Smooth muscle cell (in vitro differentiated cells): Measurements from ENCODE around the gene KRTAP10-4. TPM values are rescaled to one million over a fixed set of nuclear protein-coding genes. Genes with fewer than 3 reads are reported as not detected.

Source experiments
- DNase-seq: peaks from one replicate; lab custom pipeline; 2025; ENCODE audit not compliant: unreplicated experiment; lab: John Stamatoyannopoulos, UW
- H2AFZ ChIP-seq: fragments of 200-600 bp; sonication (generic); 2 replicates; pipeline ENCODE4 v1.6.0; 2016; ENCODE audit warnings: antibody characterized with exemption, low read depth, mild to moderate bottlenecking
- H3F3A ChIP-seq: fragments of 200-600 bp; sonication (generic); 2 replicates; pipeline ENCODE4 v1.6.0; 2017; ENCODE audit warnings: antibody characterized with exemption, low read depth
- H3K27ac ChIP-seq: fragments of 200-600 bp; sonication (generic); 2 replicates; pipeline ENCODE4 v1.5.1; 2016; ENCODE audit warnings: low read depth, mild to moderate bottlenecking
- H3K27me3 ChIP-seq: fragments of 200-600 bp; sonication (generic); 2 replicates; pipeline ENCODE4 v1.6.1; 2016; ENCODE audit warnings: low read depth, mild to moderate bottlenecking
- H3K36me3 ChIP-seq: fragments of 200-600 bp; sonication (generic); 2 replicates; pipeline ENCODE4 v1.5.1; 2016; ENCODE audit warnings: low read depth
- H3K4me1 ChIP-seq: fragments of 200-600 bp; sonication (generic); 2 replicates; pipeline ENCODE4 v1.5.1; 2016; ENCODE audit warnings: low read depth
- H3K4me2 ChIP-seq: fragments of 200-600 bp; sonication (generic); 2 replicates; pipeline ENCODE4 v1.6.0; 2016; ENCODE audit warnings: mild to moderate bottlenecking
- H3K4me3 ChIP-seq: fragments of 200-600 bp; sonication (generic); 2 replicates; pipeline ENCODE4 v1.5.1; 2016; ENCODE audit warnings: mild to moderate bottlenecking
- H3K79me2 ChIP-seq: fragments of 200-600 bp; sonication (generic); 2 replicates; pipeline ENCODE4 v1.6.0; 2016; ENCODE audit warnings: low read depth, mild to moderate bottlenecking
- H3K9ac ChIP-seq: fragments of 200-600 bp; sonication (generic); 2 replicates; pipeline ENCODE4 v1.6.0; 2016; ENCODE audit warnings: low read depth
- H3K9me3 ChIP-seq: fragments of 200-600 bp; sonication (generic); replicated peaks from 2 replicates; pipeline ENCODE4 v1.5.1; 2016; ENCODE audit warnings: low read depth
- H4K20me1 ChIP-seq: fragments of 200-600 bp; sonication (generic); 2 replicates; pipeline ENCODE4 v1.6.0; 2016; ENCODE audit warnings: low read depth
- WGBS: methylation state at CpG from one replicate; pipeline ENCODE4 v1.1.7; 2016; ENCODE audit warnings: low lambda C conversion rate; 5-methylcytosine and 5-hydroxymethylcytosine counted together
- polyA plus RNA-seq: library from polyadenylated mRNA; unstranded; fragments of >200 nt; fragmentation: Nextera tagmentation; extraction: Ambion mirVana; gene quantifications from 2 replicates; pipeline ENCODE4 v1.2.1, GENCODE V29; 2016
- total RNA-seq: library from RNA; depleted of rRNA; stranded (reverse); fragments of >200 nt; gene quantifications from 2 replicates; pipeline ENCODE4 v1.2.3, GENCODE V29; 2014
- TF ChIP-seq, protein P1 (sequence below): fragments of 200-600 bp; sonication (generic); IDR thresholded peaks from 2 replicates; pipeline ENCODE4 v1.5.1; 2017; ENCODE audit warnings: borderline replicate concordance, mild to moderate bottlenecking, antibody characterized with exemption; ENCODE audit not compliant: insufficient read depth, poor library complexity, severe bottlenecking

Gene KRTAP10-4
- total and polyA plus RNA-seq, 2 experiments from 2014 or later: not detected

DNA sequence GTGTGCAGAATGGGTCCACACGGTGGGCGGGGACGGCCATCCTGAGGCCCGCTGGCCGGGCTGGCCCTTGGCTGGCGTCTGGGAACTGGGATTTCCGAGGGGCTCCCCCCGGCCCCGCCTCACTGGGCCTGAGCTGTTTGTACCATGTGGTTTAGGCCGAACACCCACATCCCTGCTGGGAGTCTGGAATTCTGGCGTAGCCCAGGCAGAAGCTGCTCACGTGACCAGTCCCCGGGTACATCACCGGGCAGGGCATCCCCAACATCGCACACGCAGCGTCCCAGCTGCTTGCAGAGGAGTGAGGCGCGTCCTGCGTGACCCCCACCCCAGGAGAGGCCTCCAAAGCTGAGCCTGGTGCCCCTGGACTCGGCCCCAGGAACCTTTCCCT is 28.9 kb downstream of the KRTAP10-4 start:
- no peak overlapping the region for H3K27ac ChIP-seq
- H3K4me3 ChIP-seq: no peak overlapping the region

DNA sequence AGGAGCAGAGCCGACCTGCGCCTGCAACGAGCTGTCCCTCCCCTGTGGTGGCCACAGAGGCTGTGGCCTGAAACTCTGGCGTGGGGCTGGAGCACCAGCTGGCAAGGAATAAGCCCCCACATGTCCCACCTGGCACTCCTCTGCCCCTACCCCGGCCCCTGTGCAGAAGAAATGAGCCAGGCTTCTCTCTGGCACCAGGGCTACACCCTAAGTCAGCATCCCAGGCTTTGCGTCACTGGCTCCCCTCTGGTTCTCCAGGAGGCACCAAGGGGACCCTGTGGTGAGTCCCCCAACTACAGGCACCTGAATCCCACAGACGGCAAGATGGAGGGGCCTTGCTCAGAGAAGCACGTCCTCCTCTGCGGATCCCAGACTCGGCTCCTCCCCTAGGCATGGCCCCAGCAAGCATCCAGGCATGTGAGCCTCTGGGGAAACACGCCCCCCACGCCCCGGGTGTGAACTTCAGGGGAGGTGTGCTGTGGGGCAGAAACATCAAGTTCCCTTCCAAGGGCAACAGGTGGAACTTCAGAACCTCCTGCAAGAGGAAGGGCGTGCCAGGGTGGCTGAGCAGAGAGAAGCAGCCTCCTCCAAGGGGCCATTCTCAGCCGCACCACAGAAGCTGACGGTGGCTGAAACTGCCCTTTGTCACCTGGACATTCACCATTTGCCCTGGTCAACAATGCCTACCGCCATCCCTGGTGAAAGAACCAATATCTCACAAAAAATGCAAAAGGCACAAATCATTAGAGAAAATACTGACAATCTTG is 29.8 kb downstream of the KRTAP10-4 start:
- Histone ChIP-seq H3F3A (no peaks in the 10 kb centered on the region), H3K9ac (no peak overlapping the region), H3K4me2 (no peak overlapping the region), H4K20me1 (no peaks in the 10 kb centered on the region), H3K36me3 (no peaks in the 10 kb centered on the region), H3K4me3 (no peak overlapping the region), H3K27ac (no peak overlapping the region), H3K27me3 (no peaks in the 10 kb centered on the region), H3K79me2 (no peaks in the 10 kb centered on the region), H2AFZ (no peak overlapping the region), H3K9me3 (no peaks in the 10 kb centered on the region), H3K4me1 (peaks cover 4% of the 10 kb centered on the region)
- TF ChIP-seq, protein P1, sequence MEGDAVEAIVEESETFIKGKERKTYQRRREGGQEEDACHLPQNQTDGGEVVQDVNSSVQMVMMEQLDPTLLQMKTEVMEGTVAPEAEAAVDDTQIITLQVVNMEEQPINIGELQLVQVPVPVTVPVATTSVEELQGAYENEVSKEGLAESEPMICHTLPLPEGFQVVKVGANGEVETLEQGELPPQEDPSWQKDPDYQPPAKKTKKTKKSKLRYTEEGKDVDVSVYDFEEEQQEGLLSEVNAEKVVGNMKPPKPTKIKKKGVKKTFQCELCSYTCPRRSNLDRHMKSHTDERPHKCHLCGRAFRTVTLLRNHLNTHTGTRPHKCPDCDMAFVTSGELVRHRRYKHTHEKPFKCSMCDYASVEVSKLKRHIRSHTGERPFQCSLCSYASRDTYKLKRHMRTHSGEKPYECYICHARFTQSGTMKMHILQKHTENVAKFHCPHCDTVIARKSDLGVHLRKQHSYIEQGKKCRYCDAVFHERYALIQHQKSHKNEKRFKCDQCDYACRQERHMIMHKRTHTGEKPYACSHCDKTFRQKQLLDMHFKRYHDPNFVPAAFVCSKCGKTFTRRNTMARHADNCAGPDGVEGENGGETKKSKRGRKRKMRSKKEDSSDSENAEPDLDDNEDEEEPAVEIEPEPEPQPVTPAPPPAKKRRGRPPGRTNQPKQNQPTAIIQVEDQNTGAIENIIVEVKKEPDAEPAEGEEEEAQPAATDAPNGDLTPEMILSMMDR: no peak
- no peak for DNase-seq
- WGBS: 70% methylated on average over 17 of the region's 17 CpGs

More for the DNA sequence above, 28.9 kb downstream of the KRTAP10-4 start:
- Histone ChIP-seq H3F3A (no peaks in the 10 kb centered on the region), H3K36me3 (no peaks in the 10 kb centered on the region), H3K79me2 (no peaks in the 10 kb centered on the region), H3K9me3 (no peaks in the 10 kb centered on the region), H3K4me2 (no peak overlapping the region), H3K27me3 (no peaks in the 10 kb centered on the region), H2AFZ (no peak overlapping the region), H3K9ac (no peak overlapping the region), H4K20me1 (no peaks in the 10 kb centered on the region), H3K4me1 (peaks cover 9% of the 10 kb centered on the region)
- TF ChIP-seq, protein P1: no peak
- 90% methylated on average over 20 of the region's 21 CpGs for WGBS
- no peak for DNase-seq

DNA sequence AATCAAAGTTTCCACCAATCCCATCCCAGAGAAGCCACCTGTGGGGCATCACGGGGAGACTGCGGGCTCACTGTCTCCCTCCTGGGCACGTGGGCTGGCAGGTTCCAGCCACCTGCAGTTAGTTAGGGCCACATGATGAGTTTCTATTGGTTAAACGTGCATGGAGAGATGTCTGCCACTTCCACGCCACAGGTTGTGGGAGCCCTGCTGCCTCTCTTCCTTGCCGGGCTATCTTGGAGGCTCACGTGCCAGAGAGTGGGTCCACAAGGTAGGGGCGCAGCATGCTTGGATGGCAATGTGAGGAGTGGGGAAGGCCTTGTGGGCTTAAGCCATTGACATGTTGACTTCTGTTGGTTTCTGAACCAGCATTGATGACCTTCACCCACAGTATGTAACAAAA is 30.4 kb downstream of the KRTAP10-4 start:
- Histone ChIP-seq H3K4me1 (peaks cover 4% of the 10 kb centered on the region), H3K79me2 (no peaks in the 10 kb centered on the region), H3K9ac (no peak overlapping the region), H3K36me3 (no peaks in the 10 kb centered on the region), H3K9me3 (no peaks in the 10 kb centered on the region), H3K4me2 (no peak overlapping the region), H4K20me1 (no peaks in the 10 kb centered on the region), H3K27ac (no peak overlapping the region), H3F3A (no peaks in the 10 kb centered on the region), H3K4me3 (no peak overlapping the region), H2AFZ (no peak overlapping the region), H3K27me3 (no peaks in the 10 kb centered on the region)
- DNase-seq: no peak
- TF ChIP-seq, protein P1: no peak
- 91% methylated on average over 8 of the region's 8 CpGs for WGBS

DNA sequence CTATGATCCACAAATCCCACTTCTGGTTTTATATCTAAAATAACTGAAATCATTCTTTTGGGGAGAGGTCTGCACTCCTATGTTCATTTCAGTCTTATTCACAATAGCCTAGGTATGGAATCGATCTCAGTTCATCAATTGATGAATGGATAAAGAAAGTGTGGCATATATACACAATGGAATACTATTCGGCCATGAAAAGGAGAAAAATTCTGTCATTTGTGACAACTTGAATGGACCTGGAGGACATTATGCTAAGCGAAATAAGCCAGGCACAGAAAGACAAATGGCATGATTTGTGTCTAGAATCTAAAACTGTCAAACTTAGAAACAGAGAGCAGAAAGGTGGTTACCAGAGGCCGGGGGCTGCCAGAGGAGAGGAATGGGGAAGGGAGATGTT is 33.0 kb downstream of the KRTAP10-4 start:
- Histone ChIP-seq H3F3A (no peaks in the 10 kb centered on the region), H3K9ac (no peak overlapping the region), H3K4me2 (no peak overlapping the region), H3K4me1 (no peaks in the 10 kb centered on the region), H4K20me1 (no peaks in the 10 kb centered on the region), H3K79me2 (no peaks in the 10 kb centered on the region), H3K9me3 (peaks cover 6% of the 10 kb centered on the region), H3K36me3 (no peaks in the 10 kb centered on the region), H3K4me3 (no peak overlapping the region), H3K27me3 (no peaks in the 10 kb centered on the region), H2AFZ (no peak overlapping the region), H3K27ac (no peak overlapping the region)
- DNase-seq: no peak
- 79% methylated on average over 4 of the region's 4 CpGs for WGBS
- TF ChIP-seq, protein P1: no peak
